Trophoblast cell (in vitro differentiated cells and primary cell): ENCODE measurements around the gene ENPP5.

Source experiments
- DNase-seq, 2 donors: peaks; one replicate each; pipeline ENCODE4 v3.0.0-alpha.2; 2016
- H2AFZ ChIP-seq: 2 replicates; pipeline ENCODE4 v1.6.1; 2013; ENCODE audit warnings: low read length, moderate library complexity, mild to moderate bottlenecking; ENCODE audit not compliant: insufficient read depth, poor library complexity
- H2AK5ac ChIP-seq: 2 replicates; pipeline ENCODE4 v1.6.1; 2013; ENCODE audit warnings: mild to moderate bottlenecking, low read length
- H2BK120ac ChIP-seq: 2 replicates; pipeline ENCODE4 v1.6.1; 2013; ENCODE audit warnings: low read length, mild to moderate bottlenecking, moderate library complexity; ENCODE audit not compliant: insufficient read depth, poor library complexity
- H2BK12ac ChIP-seq: 2 replicates; pipeline ENCODE4 v1.6.1; 2013; ENCODE audit warnings: mild to moderate bottlenecking, low read length, moderate library complexity
- H2BK5ac ChIP-seq: 2 replicates; pipeline ENCODE4 v1.6.1; 2013; ENCODE audit warnings: low read length, low read depth, moderate library complexity, mild to moderate bottlenecking; ENCODE audit not compliant: poor library complexity
- H3K14ac ChIP-seq: 2 replicates; pipeline ENCODE4 v1.6.1; 2013; ENCODE audit warnings: mild to moderate bottlenecking, low read length
- H3K18ac ChIP-seq: 2 replicates; pipeline ENCODE4 v1.6.1; 2013; ENCODE audit warnings: mild to moderate bottlenecking, low read length
- H3K23ac ChIP-seq: 2 replicates; pipeline ENCODE4 v1.6.1; 2013; ENCODE audit warnings: low read length
- H3K27ac ChIP-seq: 2 replicates; pipeline ENCODE4 v1.5.1; 2013; ENCODE audit warnings: low read depth, mild to moderate bottlenecking, inconsistent platforms, low read length, moderate library complexity
- H3K27me3 ChIP-seq: 2 replicates; pipeline ENCODE4 v1.6.1; 2013; ENCODE audit warnings: inconsistent platforms, mild to moderate bottlenecking, low read length, moderate library complexity; ENCODE audit not compliant: insufficient read depth
- H3K36me3 ChIP-seq, 2 experiments: 1 replicate in 1 of 2; 2 replicates in 1 of 2; pipeline ENCODE4 v1.6.1; 2013; ENCODE audit warnings: low read length in 2 of 2, mild to moderate bottlenecking in 2 of 2, moderate library complexity in 1 of 2; ENCODE audit not compliant: insufficient read depth in 2 of 2, control insufficient read depth in 1 of 2
- H3K4ac ChIP-seq: 2 replicates; pipeline ENCODE4 v1.6.1; 2013; ENCODE audit warnings: low read depth, mild to moderate bottlenecking, low read length, moderate library complexity
- H3K4me1 ChIP-seq, 2 experiments: 1 replicate in 1 of 2; 2 replicates in 1 of 2; pipeline ENCODE4 v1.6.1; 2013; ENCODE audit warnings: low read length in 2 of 2, mild to moderate bottlenecking in 2 of 2, moderate library complexity in 1 of 2; ENCODE audit not compliant: insufficient read depth in 2 of 2, control insufficient read depth in 1 of 2
- H3K4me2 ChIP-seq: 2 replicates; pipeline ENCODE4 v1.6.1; 2013; ENCODE audit warnings: inconsistent platforms, mild to moderate bottlenecking, low read length, moderate library complexity
- H3K4me3 ChIP-seq: 2 replicates; pipeline ENCODE4 v1.5.1; 2013; ENCODE audit warnings: mild to moderate bottlenecking, low read depth, low read length, inconsistent platforms
- H3K79me1 ChIP-seq: one replicate; pipeline ENCODE4 v1.6.1; 2013; ENCODE audit warnings: low read length
- H3K79me2 ChIP-seq: 2 replicates; pipeline ENCODE4 v1.6.1; 2013; ENCODE audit warnings: low read length, mild to moderate bottlenecking; ENCODE audit not compliant: control insufficient read depth, insufficient read depth, poor library complexity
- H3K9ac ChIP-seq: 2 replicates; pipeline ENCODE4 v1.6.1; 2013; ENCODE audit warnings: mild to moderate bottlenecking, low read length
- H3K9me3 ChIP-seq: 2 replicates; pipeline ENCODE4 v1.6.1; 2013; ENCODE audit warnings: low read depth, mild to moderate bottlenecking, control low read depth, inconsistent platforms, low read length; ENCODE audit not compliant: insufficient read depth
- H4K12ac ChIP-seq: 2 replicates; pipeline ENCODE4 v1.6.1; 2013; ENCODE audit warnings: low read depth, mild to moderate bottlenecking, low read length, moderate library complexity
- H4K8ac ChIP-seq: 2 replicates; pipeline ENCODE4 v1.6.1; 2013; ENCODE audit warnings: low read depth, mild to moderate bottlenecking, low read length, moderate library complexity
- H4K91ac ChIP-seq: one replicate; pipeline ENCODE4 v1.6.1; 2013; ENCODE audit warnings: low read depth, mild to moderate bottlenecking, low read length, moderate library complexity
- WGBS: extraction: QIAGEN DNeasy Blood & Tissue Kit; methylation state at CpG from one replicate; pipeline ENCODE4 v1.1.7; 2013; ENCODE audit warnings: missing lambda C conversion rate; ENCODE audit not compliant: insufficient read length, insufficient coverage; ENCODE audit errors: extremely low coverage; 5-methylcytosine and 5-hydroxymethylcytosine counted together

ENPP5 gene

DNA sequence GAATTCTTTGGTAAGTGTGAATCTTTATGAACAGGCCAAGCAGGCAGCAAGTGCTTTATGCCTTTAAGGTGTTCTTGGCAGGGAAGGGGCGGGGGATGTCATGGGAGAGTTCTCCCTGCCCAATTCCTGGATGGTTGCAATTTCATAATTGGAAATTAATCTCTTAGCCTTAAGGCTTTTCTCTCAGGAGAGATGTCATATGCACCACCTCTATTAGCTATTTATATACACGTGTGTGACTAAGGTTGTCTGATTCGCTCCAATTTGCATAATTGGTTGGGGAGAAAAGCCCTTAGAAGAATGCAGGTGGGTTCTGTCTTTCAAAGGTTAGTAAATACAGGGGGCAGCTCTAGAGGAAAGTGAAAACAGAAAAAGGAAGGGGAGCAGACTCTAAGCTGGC, 5.2 kb upstream of the ENPP5 start:
- Histone ChIP-seq H3K4ac (no peak overlapping the region), H3K36me3 (no peaks in the 10 kb centered on the region), H3K27me3 (no peaks in the 10 kb centered on the region), H3K18ac (no peak overlapping the region), H2AFZ (no peak overlapping the region), H3K79me1 (no peaks in the 10 kb centered on the region), H4K12ac (no peak overlapping the region), H3K4me3 (no peak overlapping the region), H2BK5ac (no peak overlapping the region), H4K8ac (no peak overlapping the region), H3K9ac (no peak overlapping the region), H2BK120ac (no peak overlapping the region), H3K4me1 (peaks cover 0 to 3% of the 10 kb centered on the region in 2 experiments), H3K14ac (no peak overlapping the region), H2AK5ac (no peak overlapping the region), H2BK12ac (no peak overlapping the region), H3K23ac (no peak overlapping the region), H3K27ac (no peak overlapping the region), H3K4me2 (no peak overlapping the region), H3K9me3 (no peaks in the 10 kb centered on the region), H3K79me2 (no peaks in the 10 kb centered on the region), H4K91ac (no peak overlapping the region)
- DNase-seq = no peak
- no CpG with 5 or more reads among the region's 3 CpGs for WGBS

- no peak overlapping the region for H3K4ac ChIP-seq
- WGBS = no CpG with 5 or more reads among the region's 4 CpGs
- no peak overlapping the region for H3K9ac ChIP-seq
- H4K91ac ChIP-seq = no peak overlapping the region
- no peak overlapping the region for H3K27ac ChIP-seq
- H3K36me3 ChIP-seq = no peaks in the 10 kb centered on the region
- no peaks in the 10 kb centered on the region for H3K27me3 ChIP-seq
- H3K4me1 ChIP-seq = peaks cover 0 to 3% of the 10 kb centered on the region in 2 experiments
- no peak for DNase-seq
- H3K4me2 ChIP-seq = no peak overlapping the region
- no peak overlapping the region for H4K8ac ChIP-seq
- no peak overlapping the region for H3K14ac ChIP-seq
- H2BK12ac ChIP-seq = no peak overlapping the region
- H4K12ac ChIP-seq = no peak overlapping the region
- no peak overlapping the region for H3K23ac ChIP-seq
- H2AK5ac ChIP-seq = no peak overlapping the region
- no peaks in the 10 kb centered on the region for H3K9me3 ChIP-seq
- H2BK120ac ChIP-seq = no peak overlapping the region
- H2BK5ac ChIP-seq = no peak overlapping the region
- no peak overlapping the region for H3K4me3 ChIP-seq
- H3K18ac ChIP-seq = no peak overlapping the region
- H2AFZ ChIP-seq = no peak overlapping the region
- no peaks in the 10 kb centered on the region for H3K79me2 ChIP-seq
- H3K79me1 ChIP-seq = no peaks in the 10 kb centered on the region
Observed at GRCh38 chr6:46175446-46175845, 4.7 kb upstream of the ENPP5 start.

DNA sequence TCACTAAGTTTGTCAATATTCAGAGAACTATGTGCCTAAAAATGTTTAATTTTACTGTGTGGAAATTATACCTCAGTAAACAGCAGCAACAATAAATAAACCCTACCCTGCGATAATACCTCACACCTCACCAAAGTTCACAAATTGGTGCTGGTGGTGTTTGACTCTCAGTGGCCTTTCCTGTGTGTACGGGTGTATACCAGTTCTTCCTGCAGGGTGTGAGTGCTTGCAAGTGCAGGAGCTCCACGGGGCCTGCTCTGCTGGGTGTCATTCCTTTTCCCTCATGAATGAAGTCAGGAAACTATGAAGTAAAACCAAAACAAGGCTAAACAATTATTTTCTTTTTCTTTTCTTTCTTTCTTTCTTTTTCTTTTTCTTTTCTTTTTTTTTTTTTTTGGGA, 4.1 kb upstream of the ENPP5 start:
- Histone ChIP-seq H3K18ac (no peak overlapping the region), H2AK5ac (no peak overlapping the region), H2BK12ac (no peak overlapping the region), H3K4me2 (no peak overlapping the region), H3K9me3 (no peaks in the 10 kb centered on the region), H2BK5ac (no peak overlapping the region), H4K12ac (no peak overlapping the region), H3K9ac (no peak overlapping the region), H3K27me3 (no peaks in the 10 kb centered on the region), H4K8ac (no peak overlapping the region), H3K27ac (no peak overlapping the region), H3K4ac (no peak overlapping the region), H3K79me1 (no peaks in the 10 kb centered on the region), H3K14ac (no peak overlapping the region), H2AFZ (no peak overlapping the region), H2BK120ac (no peak overlapping the region), H3K36me3 (no peaks in the 10 kb centered on the region), H3K79me2 (no peaks in the 10 kb centered on the region), H3K23ac (no peak overlapping the region), H3K4me1 (peaks cover 0 to 3% of the 10 kb centered on the region in 2 experiments), H4K91ac (no peak overlapping the region), H3K4me3 (no peak overlapping the region)
- no CpG with 5 or more reads among the region's 3 CpGs for WGBS
- no peak for DNase-seq

DNA sequence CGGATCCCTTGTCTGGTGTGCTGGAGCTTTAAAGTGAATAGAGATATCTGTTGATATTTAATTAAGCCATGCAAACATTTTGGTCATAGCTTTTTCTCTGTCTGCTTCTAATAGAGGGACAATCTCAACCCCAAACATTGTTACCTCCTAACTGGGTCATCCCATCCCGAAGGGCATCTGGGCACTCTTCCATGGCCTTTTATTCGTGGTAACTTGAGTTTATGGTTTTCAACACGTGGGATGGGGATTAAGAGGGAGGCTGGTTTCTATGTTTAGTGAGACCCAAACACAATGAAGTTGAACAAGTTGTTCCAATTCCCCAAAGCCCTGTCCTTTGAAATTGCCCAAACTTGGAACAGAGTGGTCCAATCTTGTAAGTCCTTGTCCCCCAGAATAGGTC, 1.4 kb upstream of the ENPP5 start:
- H3K4me1 ChIP-seq = peaks cover 0 to 3% of the 10 kb centered on the region in 2 experiments
- H3K79me2 ChIP-seq = no peaks in the 10 kb centered on the region
- no peak overlapping the region for H3K27ac ChIP-seq
- H2BK5ac ChIP-seq = no peak overlapping the region
- H4K8ac ChIP-seq = no peak overlapping the region
- H3K79me1 ChIP-seq = no peaks in the 10 kb centered on the region
- H4K91ac ChIP-seq = no peak overlapping the region
- H2AK5ac ChIP-seq = no peak overlapping the region
- H3K9me3 ChIP-seq = no peaks in the 10 kb centered on the region
- H3K27me3 ChIP-seq = no peaks in the 10 kb centered on the region
- no CpG with 5 or more reads among the region's 4 CpGs for WGBS
- no peak overlapping the region for H3K18ac ChIP-seq
- no peak overlapping the region for H2AFZ ChIP-seq
- no peak overlapping the region for H3K23ac ChIP-seq
- H4K12ac ChIP-seq = no peak overlapping the region
- no peaks in the 10 kb centered on the region for H3K36me3 ChIP-seq
- no peak for DNase-seq
- H3K4me3 ChIP-seq = no peak overlapping the region
- H3K4ac ChIP-seq = no peak overlapping the region
- H2BK12ac ChIP-seq = no peak overlapping the region
- H3K4me2 ChIP-seq = no peak overlapping the region
- H3K9ac ChIP-seq = no peak overlapping the region
- no peak overlapping the region for H2BK120ac ChIP-seq
- no peak overlapping the region for H3K14ac ChIP-seq
